NCI-H1436 treated with DMSO at 0.1 percent for 48 hours (cell line): ENCODE results near the gene RPL27.
"Not testable (repeated sequence)": the region's sequence is repeated elsewhere in the genome, so short reads cannot be mapped to it uniquely, and the experiment has no call there.

Experiments used
- DNase-seq: peaks from one replicate; lab custom pipeline; 2025; lab: John Stamatoyannopoulos, UW

Gene RPL27

GRCh38 chr17:42993913-42994312 lies 4.3 kb upstream of the RPL27 start:
- DNase-seq, result not testable (repeated sequence)

DNA sequence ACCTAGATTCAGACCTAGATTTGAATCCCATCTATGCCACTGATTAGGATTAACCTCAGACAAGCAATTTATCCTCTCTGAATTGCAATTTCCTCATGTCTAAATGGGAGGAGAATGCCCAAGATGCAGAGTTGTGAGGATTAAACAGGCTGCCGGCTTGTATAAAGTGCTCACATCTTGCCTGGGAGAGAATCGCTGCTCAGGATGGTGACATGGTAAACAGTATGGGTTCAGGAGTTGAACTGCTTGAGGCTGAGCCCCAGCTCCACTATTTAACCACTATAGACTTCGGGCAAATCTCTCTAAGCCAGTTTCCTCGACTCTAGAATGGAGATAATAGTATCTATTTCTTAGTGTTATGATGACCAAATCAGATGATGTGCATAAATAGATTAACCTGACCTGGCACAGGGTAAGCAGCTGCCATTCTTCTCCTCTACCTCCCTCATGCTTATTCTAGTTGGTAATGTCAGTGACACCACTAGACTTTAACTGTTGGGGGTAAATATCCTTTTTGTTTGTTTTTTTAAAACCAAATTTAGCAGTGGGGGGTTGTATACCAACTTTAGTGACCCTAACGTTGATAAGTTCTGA lies 732 bp upstream of the RPL27 start:
- DNase-seq, result no peak

DNA sequence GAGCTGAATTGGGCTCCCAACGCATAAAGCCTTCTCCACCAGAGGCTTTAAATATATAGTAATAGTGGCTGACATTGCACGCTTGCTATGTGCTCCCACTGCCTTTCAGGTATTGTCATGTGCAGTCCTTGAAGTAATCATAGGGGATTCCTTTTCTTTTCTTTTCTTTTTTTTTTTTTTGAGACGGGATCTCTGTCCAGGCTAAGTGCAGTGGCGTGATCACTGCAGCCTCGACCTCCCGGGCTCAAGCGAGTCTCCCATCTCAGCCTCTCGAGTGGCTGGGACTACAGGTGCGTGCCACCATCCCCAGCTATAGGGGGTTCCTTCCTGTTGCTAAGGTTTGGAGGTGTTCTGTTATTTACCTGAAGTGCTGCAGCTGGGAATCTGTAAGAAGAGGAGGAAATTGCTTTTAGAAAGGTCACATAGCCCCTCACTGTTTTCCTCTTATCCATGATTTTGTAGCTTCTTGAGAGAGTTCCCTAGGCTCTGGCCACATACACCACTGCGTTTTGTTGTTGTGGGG lies 845 bp downstream of the RPL27 start:
- no peak for DNase-seq

- not testable (repeated sequence) for DNase-seq
Observed at GRCh38 chr17:43000894-43001293, 2.7 kb downstream of the RPL27 start.

- no peak for DNase-seq
Observed at GRCh38 chr17:43003542-43004172, 5.4 kb downstream of the RPL27 start.

DNA sequence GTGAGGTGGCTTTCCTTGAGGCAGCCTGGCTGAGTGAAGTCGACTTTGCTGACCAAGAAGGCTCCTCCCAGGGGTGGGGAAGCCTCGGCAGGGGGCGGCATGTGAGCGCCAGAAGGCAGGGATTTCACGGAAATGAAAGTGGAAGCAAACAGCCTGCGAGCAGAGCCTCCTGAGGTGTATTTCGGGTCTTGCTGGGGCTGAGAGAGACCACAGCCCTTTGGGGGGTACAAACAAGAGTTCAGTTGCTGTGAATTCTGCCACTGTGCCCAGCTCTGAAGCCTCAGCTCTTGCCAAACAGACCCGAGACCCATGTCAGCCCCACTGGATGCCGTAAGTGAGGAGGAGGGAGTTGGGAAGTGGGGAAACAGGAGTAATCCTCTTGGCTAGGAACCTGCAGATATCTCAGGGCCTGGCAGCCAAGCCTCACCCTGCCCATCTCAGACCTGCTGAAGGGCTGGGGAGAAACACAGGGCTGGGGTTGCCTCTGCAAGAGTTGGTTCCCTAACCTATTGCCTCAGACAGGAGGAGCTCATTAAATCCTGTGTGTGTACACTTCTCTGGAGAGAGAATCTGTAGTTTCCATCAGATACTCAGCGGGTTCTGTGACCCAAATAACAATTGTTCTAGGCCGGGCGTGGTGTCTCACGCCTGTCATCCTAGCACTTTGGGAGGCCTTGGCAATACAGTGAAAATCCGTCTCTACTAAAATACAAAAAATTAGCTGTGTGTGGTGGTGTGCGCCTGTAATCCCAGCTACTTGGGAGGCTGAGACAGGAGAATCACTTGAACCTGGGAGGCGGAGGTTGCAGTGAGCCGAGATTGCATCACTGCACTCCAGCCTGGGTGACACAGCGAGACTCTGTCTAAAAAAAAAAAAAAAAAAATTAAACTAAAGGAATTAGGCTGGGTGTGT lies 8.7 kb downstream of the RPL27 start, which contains the start of gene IFI35:
Gene IFI35 (plus strand): TSS at position 146 of the 913 bp plus-strand sequence. CDS start 164 bp downstream, at position 310.
- no peak for DNase-seq

DNA sequence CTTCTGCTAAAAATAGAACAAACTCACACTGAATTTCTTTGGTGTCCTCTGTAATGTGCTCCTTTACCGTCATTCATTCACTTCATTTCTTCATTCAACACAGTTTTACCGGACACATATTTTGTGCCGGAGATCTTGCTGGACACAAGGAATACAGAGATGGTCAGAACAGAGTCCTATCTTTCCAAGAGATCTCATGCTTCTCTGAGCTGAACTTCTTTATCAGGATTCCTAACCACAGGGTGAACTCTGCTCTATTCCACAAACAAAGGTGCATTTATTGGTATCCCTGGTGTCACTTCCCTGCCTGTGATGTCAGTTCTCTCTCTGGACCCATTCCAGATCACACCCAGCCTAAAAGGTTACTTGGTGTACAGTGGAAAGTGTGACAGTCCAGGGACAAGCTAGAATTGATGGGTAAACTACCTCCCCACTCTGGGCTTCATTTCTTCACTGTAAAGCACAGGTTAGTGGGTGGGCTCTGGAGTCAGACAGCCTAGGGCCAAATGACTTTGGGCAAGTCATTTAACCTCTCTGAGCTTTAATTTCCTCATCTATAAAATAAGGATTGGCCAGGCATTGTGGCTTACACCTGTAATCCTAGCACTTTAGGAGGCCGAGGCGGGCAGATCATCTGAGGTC lies 12.6 kb downstream of the RPL27 start:
- no peak for DNase-seq

DNA sequence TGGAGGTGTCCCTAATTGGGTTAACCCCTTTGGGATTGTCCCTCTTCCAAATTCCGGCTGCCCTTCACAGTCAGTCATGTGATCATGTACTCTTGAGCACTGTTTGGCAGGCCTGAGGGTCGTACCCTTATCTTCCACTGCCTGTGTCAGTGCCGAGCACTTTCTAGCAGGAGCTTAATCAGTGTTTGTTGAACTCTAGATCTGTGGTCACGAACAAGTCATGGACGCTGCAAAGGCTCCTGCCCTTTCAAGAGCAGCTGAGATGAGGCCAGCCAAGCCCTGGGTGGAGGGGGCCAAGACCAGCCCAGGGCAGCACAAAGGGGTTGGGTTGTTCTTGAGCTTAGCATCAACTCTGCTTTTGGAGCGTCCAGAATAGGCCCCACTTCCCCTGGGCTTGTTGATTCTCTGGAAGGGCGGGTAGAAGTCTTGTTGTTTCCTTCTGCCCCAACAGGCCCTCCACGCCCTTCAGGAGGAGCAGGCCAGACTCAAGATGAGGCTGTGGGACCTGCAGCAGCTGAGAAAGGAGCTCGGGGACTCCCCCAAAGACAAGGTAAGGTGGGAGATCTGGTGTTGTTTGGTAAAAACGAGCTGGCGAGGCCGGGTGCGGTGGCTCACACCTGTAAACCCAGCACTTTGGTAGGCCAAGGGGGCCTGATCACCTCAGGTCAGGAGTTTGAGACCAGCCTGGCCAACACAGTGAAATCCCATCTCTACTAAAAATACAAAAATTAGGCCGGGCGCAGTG lies 13.7 kb downstream of the RPL27 start:
- no peak for DNase-seq

GRCh38 chr17:43013296-43013695 lies 15.1 kb downstream of the RPL27 start:
- no peak for DNase-seq

- no peak for DNase-seq
Observed at GRCh38 chr17:43014020-43014648, 15.9 kb downstream of the RPL27 start.

- no peak for DNase-seq
Observed at GRCh38 chr17:43014649-43015542, 16.7 kb downstream of the RPL27 start.

DNA sequence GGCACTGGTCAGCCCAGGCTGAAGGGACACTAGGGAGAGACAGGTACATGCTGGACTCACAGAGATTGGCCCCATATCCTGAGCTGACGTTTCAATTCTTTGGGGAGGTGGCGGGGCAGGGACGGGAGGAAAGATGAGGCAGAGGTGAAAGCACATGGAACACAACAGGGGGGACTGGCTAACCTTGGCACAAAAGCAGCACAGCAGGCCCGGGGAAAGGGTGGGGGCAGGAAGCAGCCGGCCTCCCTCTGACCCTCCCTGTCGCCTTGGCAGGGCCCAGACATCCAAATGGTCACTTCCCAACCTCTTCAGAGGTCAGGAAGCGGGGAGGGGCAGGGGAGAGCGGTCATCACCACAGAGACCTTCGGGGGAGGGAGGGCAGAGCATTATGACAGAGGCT lies 17.4 kb downstream of the RPL27 start:
- DNase-seq, result no peak

- no peak for DNase-seq
Observed at GRCh38 chr17:43016216-43016615, 18.0 kb downstream of the RPL27 start.

DNA sequence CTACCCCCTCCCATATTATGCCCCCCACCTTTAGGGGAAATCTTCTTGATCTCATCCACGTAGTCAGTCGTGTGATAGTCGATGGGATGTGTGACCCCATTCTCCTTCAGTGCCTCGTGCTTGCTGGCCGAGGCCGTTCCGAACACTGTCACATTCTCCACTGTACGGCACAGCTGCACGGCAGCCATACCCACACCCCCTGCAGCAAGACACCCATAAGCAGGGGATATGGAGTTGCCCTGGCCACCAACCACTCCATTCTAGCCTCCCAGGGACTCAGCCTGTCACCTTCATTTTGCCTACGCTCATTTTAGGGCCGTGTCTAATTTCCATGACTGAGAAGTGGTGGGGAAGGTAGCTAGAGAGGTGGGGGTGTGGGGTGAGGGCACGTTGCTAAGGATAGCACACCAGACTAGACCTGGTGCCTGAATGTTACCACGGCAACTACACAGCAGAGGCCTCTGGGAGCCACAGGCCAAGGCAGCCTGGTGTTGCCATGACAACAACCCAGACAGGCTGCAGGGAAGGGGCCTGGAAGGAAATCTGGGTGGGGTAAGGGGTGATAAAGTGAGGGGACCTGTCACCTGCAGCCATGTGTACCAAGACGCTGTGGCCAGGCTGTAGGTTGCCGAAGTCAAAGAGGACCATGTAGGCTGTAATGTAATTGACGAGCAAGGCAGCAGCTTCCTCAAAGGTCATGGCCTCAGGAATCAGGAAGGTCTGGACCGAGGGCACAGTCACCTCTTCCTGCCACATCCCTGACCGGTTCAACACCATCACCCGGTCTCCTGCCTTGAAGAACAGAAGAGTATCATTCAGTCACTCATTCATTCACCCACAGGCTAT lies 20.0 kb downstream of the RPL27 start:
- DNase-seq, result no peak

DNA sequence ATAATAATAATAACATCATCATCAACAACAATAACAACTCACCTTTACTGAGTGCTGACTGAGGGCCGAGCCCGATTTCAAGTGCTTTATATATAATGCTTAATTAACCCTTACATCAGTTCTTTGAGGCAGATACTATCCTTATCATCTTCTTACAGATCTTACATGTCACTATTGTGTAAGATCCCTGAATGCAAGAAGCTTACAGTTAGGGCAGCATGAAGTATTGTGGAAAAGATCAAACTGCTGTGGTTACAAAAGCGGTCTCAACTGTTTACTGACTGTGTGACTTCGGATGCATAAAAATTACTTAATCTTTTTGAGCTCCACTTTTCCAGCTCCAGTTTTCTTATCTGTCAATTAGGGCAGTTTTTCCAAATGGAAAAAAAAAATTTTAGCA lies 20.7 kb downstream of the RPL27 start:
- no peak for DNase-seq

- no peak for DNase-seq
Observed at GRCh38 chr17:43019418-43019817, 21.2 kb downstream of the RPL27 start.

DNA sequence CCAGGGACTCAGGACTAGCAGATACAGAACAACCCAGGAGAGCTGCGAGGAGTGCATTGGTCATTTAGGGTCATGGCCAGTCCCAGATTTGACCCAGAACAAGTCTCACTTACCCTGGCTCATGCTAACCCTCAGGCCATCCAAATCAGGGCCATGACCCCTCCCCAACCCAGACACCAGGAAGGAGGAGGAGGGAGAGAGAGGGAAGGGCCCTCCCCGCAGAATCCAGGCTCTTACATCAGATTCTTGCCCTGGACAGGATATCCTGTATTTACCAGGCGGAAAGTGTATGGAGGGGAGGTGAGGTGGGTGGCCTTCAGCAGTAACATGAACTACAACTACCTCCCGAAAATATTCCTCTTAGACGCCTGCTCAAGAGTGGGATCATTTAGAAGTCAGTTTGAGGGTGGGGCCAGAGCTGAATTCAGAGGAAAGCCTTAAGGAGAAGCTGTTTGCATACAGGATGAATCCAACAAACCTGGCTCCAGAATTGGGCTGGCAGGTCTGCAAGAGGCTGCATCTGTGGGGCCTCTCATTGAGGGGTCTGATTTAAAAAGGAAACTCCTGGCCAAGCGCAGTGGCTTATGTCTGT lies 21.9 kb downstream of the RPL27 start:
- DNase-seq, result no peak
